ENCODE measurements around the gene MIDN. TPM values are rescaled to one million over a fixed set of nuclear protein-coding genes. Genes with fewer than 3 reads are reported as not detected.

MIDN gene
- total and polyA plus RNA-seq, 10 of the 15 experiments (the other 5 are each of a cell fraction or from before 2014, with no cell fraction given): 0.38 to 51.5 (median 7.2) TPM

GRCh38 chr19:1237754-1238368 lies 10.5 kb upstream of the MIDN start, which contains the start of gene CBARP:
Gene CBARP (minus strand): TSS chr19:1238005. CDS start chr19:1236100, 1,905 bp downstream.
- DNase-seq (ENCODE audit: low read depth, low spot score) (no peak), FAIRE-seq (no peak)
- CTCF ChIA-PET: interaction anchor here (0.7 to 1.3 kb wide), 2 partner anchors 24 to 78 kb away, joined by 3 read pairs; no protein-coding TSS in a partner anchor

More at GRCh38 chr19:1237754-1238368, 10.5 kb upstream of the MIDN start, which contains the start of gene CBARP:
- H3K4me3 ChIP-seq: peak within 1 kb of the TSS; percentile 36; the same call in 1 of the 2 replicates
- POLR2A ChIA-PET: interaction anchor here (0.6 to 0.7 kb wide), 2 partner anchors 52 to 141 kb away, joined by 3 read pairs; no protein-coding TSS in a partner anchor
- peak in 1 of 2 experiments; percentile 54; a peak in 1 of 3 replicates for TF ChIP-seq EGR1 (IDR thresholded peaks at IDR 0.05; ENCODE audit: borderline replicate concordance in 1 of 2, low read depth in 2 of 2, low read length in 2 of 2)
- TF ChIP-seq BHLHE40 (IDR thresholded peaks at IDR 0.05; ENCODE audit: borderline replicate concordance in 1 of 2, low read depth in 2 of 2, low read length in 1 of 2): peak; percentile 63 to 95; a peak in 3 of 4 replicates
- TF ChIP-seq IKZF1 (conservative IDR thresholded peaks at IDR 0.05): 0 out of 2 replicates have a peak, but pooled peaks have one; percentile 25
- TF ChIP-seq RBBP5 (conservative IDR thresholded peaks at IDR 0.05): no peak
- TF ChIP-seq ZBTB4 (CRISPR knock-in tag; IDR thresholded peaks at IDR 0.05): no peak
- TF ChIP-seq, protein P1, sequence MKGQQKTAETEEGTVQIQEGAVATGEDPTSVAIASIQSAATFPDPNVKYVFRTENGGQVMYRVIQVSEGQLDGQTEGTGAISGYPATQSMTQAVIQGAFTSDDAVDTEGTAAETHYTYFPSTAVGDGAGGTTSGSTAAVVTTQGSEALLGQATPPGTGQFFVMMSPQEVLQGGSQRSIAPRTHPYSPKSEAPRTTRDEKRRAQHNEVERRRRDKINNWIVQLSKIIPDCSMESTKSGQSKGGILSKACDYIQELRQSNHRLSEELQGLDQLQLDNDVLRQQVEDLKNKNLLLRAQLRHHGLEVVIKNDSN (IDR thresholded peaks at IDR 0.05; ENCODE audit: borderline replicate concordance, extremely low read length, insufficient read depth, low read depth, low read length): peak; percentile 57
- no peak within 1 kb of the TSS; the same call in 1 of the 2 replicates for H3K9ac ChIP-seq (ENCODE audit: control insufficient read depth, insufficient read depth, low read length)
- H3K4me2 ChIP-seq (ENCODE audit: control insufficient read depth, insufficient read depth): peak within 1 kb of the TSS; percentile 22; the same call in 1 of the 2 replicates
- no peak for ATAC-seq
- no TSS peak for BruUV-seq (replicated peaks)
- H3K4me1 ChIP-seq (ENCODE audit: control insufficient read depth, insufficient read depth, low read length): peaks cover 12% of the 10 kb centered on the region
- no peaks in the 10 kb centered on the region for H3K36me3 ChIP-seq (ENCODE audit: control insufficient read depth in 2 of 2, insufficient read depth in 2 of 2, low read length in 1 of 2)
- peaks cover 0 to 10% of the 10 kb centered on the region in 2 experiments; a peak in 3 of 4 replicates for H3K27me3 ChIP-seq (replicated peaks in 1 of 2; ENCODE audit: control insufficient read depth in 2 of 2, insufficient read depth in 2 of 2, low read length in 1 of 2)
- in situ Hi-C loops (cut with MboI): no loop called here
- no peaks in the 10 kb centered on the region for H4K20me1 ChIP-seq (ENCODE audit: control insufficient read depth, insufficient read depth)
- H2AFZ ChIP-seq (ENCODE audit: control insufficient read depth, low read depth, low read length): no peak within 1 kb of the TSS; the same call in 1 of the 2 replicates
- SMC1A ChIA-PET (ENCODE audit: uncharacterized antibody, unreplicated experiment): no interaction called here
- RAD21 ChIA-PET (ENCODE audit: unreplicated experiment): interaction anchor here (0.6 to 1.2 kb wide), 3 partner anchors 17 to 125 kb away, joined by 3 to 4 read pairs (median 3); no protein-coding TSS in a partner anchor
- no peak within 1 kb of the TSS for H3K27ac ChIP-seq (ENCODE audit: control insufficient read depth, insufficient read depth)
- 3% methylated on average over 37 of the region's 87 CpGs for WGBS (ENCODE audit: insufficient coverage, insufficient replicate concordance, low lambda C conversion rate, missing lambda C conversion rate)
- H3K79me2 ChIP-seq (ENCODE audit: control insufficient read depth, insufficient read depth, low read length): peaks cover 9% of the 10 kb centered on the region
- H3K9me3 ChIP-seq (replicated peaks; ENCODE audit: control insufficient read depth, insufficient read depth, low read length): no peaks in the 10 kb centered on the region; the same call in 2 of the 3 replicates
- intact Hi-C loops (cut with micrococcal nuclease; ENCODE audit: unreplicated experiment): no loop called here

Measured in GM12878 (cell line).